ENCODE results near the gene TFPI.

The TFPI gene

DNA sequence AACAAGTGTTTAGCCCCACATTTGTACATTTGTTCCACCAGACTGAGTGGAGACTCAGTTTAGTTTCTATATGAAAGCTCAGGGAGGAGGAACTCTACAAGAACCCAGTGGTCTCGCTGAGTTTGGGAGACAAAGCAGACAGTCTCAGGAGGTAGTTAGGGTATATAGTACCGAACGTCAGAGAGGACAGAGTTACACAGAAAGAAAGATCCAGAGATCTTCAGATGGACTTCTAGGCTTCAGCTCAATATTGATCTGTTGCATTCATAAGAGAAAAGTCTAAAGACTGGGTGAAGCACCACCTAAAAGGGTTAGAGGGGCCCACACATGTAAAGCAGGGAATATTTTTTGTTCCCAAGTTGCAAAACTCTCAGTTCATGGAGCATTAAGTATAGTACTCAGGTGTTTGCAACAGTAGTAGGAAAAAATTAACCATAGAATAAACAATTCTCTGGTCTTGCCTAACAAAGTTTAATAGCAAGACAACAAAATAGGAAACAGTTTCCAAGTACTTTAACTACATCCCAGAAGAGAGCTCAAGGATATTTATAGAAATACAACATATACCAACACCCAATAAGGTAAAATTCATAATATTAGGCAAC is 4.2 kb downstream of the TFPI start:
- H3K36me3 ChIP-seq (ENCODE audit: control insufficient read depth, insufficient read depth, low read length), result no peaks in the 10 kb centered on the region
- H3K9ac ChIP-seq, result no peak overlapping the region
- no peaks in the 10 kb centered on the region for H3K27me3 ChIP-seq (ENCODE audit: control insufficient read depth, insufficient read depth, low read length)
- no peak overlapping the region for H3K4me2 ChIP-seq (ENCODE audit: low read length)
- H3K4me1 ChIP-seq, result no peaks in the 10 kb centered on the region
- no peaks in the 10 kb centered on the region for H3K9me3 ChIP-seq (ENCODE audit: control insufficient read depth, low read length)
- TF ChIP-seq, protein P1, sequence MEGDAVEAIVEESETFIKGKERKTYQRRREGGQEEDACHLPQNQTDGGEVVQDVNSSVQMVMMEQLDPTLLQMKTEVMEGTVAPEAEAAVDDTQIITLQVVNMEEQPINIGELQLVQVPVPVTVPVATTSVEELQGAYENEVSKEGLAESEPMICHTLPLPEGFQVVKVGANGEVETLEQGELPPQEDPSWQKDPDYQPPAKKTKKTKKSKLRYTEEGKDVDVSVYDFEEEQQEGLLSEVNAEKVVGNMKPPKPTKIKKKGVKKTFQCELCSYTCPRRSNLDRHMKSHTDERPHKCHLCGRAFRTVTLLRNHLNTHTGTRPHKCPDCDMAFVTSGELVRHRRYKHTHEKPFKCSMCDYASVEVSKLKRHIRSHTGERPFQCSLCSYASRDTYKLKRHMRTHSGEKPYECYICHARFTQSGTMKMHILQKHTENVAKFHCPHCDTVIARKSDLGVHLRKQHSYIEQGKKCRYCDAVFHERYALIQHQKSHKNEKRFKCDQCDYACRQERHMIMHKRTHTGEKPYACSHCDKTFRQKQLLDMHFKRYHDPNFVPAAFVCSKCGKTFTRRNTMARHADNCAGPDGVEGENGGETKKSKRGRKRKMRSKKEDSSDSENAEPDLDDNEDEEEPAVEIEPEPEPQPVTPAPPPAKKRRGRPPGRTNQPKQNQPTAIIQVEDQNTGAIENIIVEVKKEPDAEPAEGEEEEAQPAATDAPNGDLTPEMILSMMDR (IDR thresholded peaks at IDR 0.05), result no peak
- H3K79me2 ChIP-seq, result no peaks in the 10 kb centered on the region
- no peak overlapping the region for H3K27ac ChIP-seq
- H2AFZ ChIP-seq, result no peak overlapping the region
- no peak overlapping the region for H3K4me3 ChIP-seq (ENCODE audit: low read depth, low read length)

DNA sequence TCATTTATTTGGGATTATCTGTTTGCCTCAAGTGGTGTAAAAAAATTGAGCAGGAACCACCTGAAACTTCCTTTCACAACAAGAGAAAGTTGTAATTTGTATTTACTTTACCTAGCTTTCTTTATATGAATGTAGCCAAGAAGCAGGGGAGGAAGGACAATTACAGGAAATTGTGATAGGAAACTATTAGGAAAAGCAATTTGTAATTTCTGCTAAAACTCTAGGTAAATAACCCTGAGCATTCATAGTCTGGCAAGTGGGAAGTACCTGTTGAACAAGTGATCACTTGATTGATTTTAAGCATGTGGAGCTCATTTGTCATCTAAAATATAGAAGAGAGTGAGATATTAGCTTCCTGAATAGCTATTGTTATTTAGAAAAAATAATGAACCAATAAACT is 5.0 kb downstream of the TFPI start:
- Histone ChIP-seq H3K4me1 (no peaks in the 10 kb centered on the region), H3K9me3 (ENCODE audit: control insufficient read depth, low read length) (no peaks in the 10 kb centered on the region), H3K79me2 (no peaks in the 10 kb centered on the region), H3K9ac (no peak overlapping the region), H3K27me3 (ENCODE audit: control insufficient read depth, insufficient read depth, low read length) (no peaks in the 10 kb centered on the region), H3K36me3 (ENCODE audit: control insufficient read depth, insufficient read depth, low read length) (no peaks in the 10 kb centered on the region), H3K27ac (no peak overlapping the region), H3K4me3 (ENCODE audit: low read depth, low read length) (no peak overlapping the region), H3K4me2 (ENCODE audit: low read length) (no peak overlapping the region), H2AFZ (no peak overlapping the region)
- TF ChIP-seq, protein P1 (IDR thresholded peaks at IDR 0.05), result no peak

DNA sequence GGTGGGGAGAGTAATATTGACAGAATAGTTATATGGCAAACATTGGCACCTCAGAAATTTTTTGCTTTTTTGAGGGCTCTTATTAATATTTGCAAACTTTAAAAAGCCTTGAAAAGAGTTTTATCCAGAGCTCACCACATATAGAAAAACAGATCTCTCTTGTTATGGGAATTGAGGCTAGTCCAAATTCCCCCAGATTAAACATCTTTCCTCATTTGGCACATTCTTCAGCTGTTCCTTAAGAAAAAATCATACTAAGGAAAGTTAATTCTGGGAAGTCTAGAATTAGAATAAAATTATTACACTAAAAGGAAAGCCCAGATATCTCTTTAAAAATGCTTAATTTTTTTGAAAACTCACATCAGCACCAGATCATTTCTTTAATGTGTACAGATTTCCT is 5.6 kb downstream of the TFPI start:
- H3K36me3 ChIP-seq (ENCODE audit: control insufficient read depth, insufficient read depth, low read length), result no peaks in the 10 kb centered on the region
- no peak overlapping the region for H3K4me2 ChIP-seq (ENCODE audit: low read length)
- H3K9ac ChIP-seq, result no peak overlapping the region
- no peaks in the 10 kb centered on the region for H3K9me3 ChIP-seq (ENCODE audit: control insufficient read depth, low read length)
- TF ChIP-seq, protein P1 (IDR thresholded peaks at IDR 0.05), result no peak
- no peaks in the 10 kb centered on the region for H3K27me3 ChIP-seq (ENCODE audit: control insufficient read depth, insufficient read depth, low read length)
- H3K4me1 ChIP-seq, result no peaks in the 10 kb centered on the region
- no peak overlapping the region for H2AFZ ChIP-seq
- H3K4me3 ChIP-seq (ENCODE audit: low read depth, low read length), result no peak overlapping the region
- H3K79me2 ChIP-seq, result no peaks in the 10 kb centered on the region
- no peak overlapping the region for H3K27ac ChIP-seq

DNA sequence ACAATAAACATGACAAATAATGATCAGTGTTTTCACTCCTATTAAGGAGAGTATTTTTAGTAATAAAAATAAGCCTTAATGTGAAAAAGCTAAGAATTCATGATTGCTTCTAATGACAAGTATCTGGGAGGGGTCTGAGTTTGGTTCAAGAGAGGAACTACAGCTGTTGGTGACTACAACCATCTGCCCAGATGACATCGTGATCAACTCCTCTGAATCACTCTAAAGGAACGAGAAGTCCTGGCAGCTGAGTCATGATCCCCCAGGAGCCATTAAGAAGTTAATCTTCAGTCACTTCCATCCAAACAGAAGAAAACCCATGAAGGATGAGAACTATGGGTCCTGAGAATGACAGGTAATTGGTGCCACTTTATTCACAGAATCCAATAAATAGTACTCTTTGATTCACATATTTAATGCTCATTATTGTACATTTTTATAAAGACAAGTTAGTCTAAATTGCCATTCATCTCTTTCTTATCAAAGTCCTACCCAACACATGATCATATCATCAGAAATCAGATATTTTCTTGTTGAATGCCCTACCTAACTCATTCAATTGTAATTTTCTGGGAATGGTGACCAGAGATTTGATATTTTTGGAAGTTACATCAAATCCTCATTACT is 6.8 kb downstream of the TFPI start:
- H2AFZ ChIP-seq, result no peak overlapping the region
- no peak overlapping the region for H3K4me3 ChIP-seq (ENCODE audit: low read depth, low read length)
- no peaks in the 10 kb centered on the region for H3K36me3 ChIP-seq (ENCODE audit: control insufficient read depth, insufficient read depth, low read length)
- H3K9ac ChIP-seq, result no peak overlapping the region
- no peak overlapping the region for H3K27ac ChIP-seq
- H3K9me3 ChIP-seq (ENCODE audit: control insufficient read depth, low read length), result no peaks in the 10 kb centered on the region
- H3K4me2 ChIP-seq (ENCODE audit: low read length), result no peak overlapping the region
- no peaks in the 10 kb centered on the region for H3K4me1 ChIP-seq
- no peaks in the 10 kb centered on the region for H3K79me2 ChIP-seq
- H3K27me3 ChIP-seq (ENCODE audit: control insufficient read depth, insufficient read depth, low read length), result no peaks in the 10 kb centered on the region
- TF ChIP-seq, protein P1 (IDR thresholded peaks at IDR 0.05), result no peak
